Measurements from ENCODE around the gene NDUFAF8.

DNA sequence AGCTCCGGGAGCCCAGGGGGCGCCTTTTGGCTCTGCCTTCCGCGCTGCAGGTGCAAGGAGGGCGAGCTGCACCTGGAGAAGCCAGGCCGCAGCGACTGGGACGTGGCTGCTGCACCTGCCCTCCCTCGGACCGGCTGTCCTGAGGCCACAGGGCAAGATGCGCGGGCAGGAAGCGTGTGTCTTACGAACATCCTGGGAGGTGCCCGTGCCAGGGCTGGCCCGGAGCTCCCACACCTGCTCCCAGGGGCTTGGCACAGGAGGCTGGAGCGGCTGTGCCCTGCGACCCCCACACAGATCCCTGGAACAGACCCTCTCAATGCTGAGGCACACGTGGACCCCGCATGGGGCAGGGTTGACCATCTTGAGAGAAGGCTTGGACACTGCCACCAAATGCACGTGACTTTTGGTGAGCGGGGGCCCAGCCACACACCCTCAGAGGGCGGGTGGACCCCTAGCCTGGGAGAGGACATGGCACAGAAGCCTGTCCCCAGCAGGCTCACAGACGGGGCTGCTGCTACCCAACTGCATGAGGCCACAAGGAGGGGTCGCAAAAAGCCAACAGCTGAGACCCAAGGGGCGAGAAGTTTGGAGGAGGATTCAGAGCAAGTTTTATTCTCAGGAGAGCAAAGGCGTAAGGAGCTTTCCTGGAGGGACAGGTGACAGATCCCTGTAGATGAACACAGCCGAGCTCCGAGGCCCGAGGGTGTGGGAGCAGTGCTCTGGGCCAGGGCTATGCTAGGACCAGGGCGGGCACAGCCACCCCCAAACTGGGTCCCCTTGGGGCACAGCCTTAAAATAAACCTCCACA, 11.4 kb downstream of the NDUFAF8 start:
- no peak for TF ChIP-seq EZH2 (IDR thresholded peaks at IDR 0.05; ENCODE audit: insufficient read depth, poor library complexity, severe bottlenecking)
- no peak for TF ChIP-seq EZH2phosphoT487 (IDR thresholded peaks at IDR 0.05; ENCODE audit: insufficient read depth, low read depth)
